K562 (cell line): ENCODE measurements around the gene NFAM1. TPM values are rescaled to one million over a fixed set of nuclear protein-coding genes. Genes with fewer than 3 reads are reported as not detected.

Experiments used
- BRD9 ChIP-seq: fragments of 450-650 bp; IDR thresholded peaks from 2 replicates; pipeline ENCODE4 v1.6.1; 2018; ENCODE audit warnings: low read depth; ENCODE audit not compliant: partially characterized antibody
- CHD4 ChIP-seq: fragments of 200-600 bp; sonication (generic); IDR thresholded peaks from 3 replicates; pipeline ENCODE4 v1.6.1; 2012; ENCODE audit warnings: low read depth, mild to moderate bottlenecking, mixed read lengths, low read length, inconsistent platforms; ENCODE audit not compliant: insufficient read depth, insufficient replicate concordance, poor library complexity, severe bottlenecking
- CSDE1 ChIP-seq, 2 experiments: fragments of 450-650 bp; IDR thresholded peaks; 2 replicates each; pipeline ENCODE4 v1.6.1; 2016; ENCODE audit warnings: mild to moderate bottlenecking in 1 of 2
- ELF4 ChIP-seq: fragments of 450-650 bp; formaldehyde crosslinking; IDR thresholded peaks from 2 replicates; pipeline ENCODE4 v1.4.0; 2022; ENCODE audit warnings: missing genetic modification characterization
- FOXK1 ChIP-seq: sonication (generic); formaldehyde crosslinking; IDR thresholded peaks from 2 replicates; pipeline ENCODE4 v1.8.0; 2022; ENCODE audit warnings: missing genetic modification reagents, mild to moderate bottlenecking, borderline replicate concordance
- HNRNPLL ChIP-seq: fragments of 200-400 bp; formaldehyde crosslinking; IDR thresholded peaks from 2 replicates; pipeline ENCODE4 v1.6.1; 2017; ENCODE audit warnings: low read length, low read depth, mild to moderate bottlenecking; ENCODE audit not compliant: poor library complexity, severe bottlenecking
- JUNB ChIP-seq: fragments of 450-650 bp; formaldehyde crosslinking; conservative IDR thresholded peaks from 2 replicates; pipeline ENCODE4 v1.4.0; 2020; ENCODE audit warnings: mild to moderate bottlenecking
- MXD1 ChIP-seq: fragments of 250-450 bp; sonication (Bioruptor Pico); IDR thresholded peaks from 2 replicates; pipeline ENCODE4 v1.8.0; 2021; ENCODE audit warnings: borderline replicate concordance, mild to moderate bottlenecking, moderate library complexity; ENCODE audit not compliant: poor library complexity, severe bottlenecking
- NR3C1 ChIP-seq: sonication (generic); formaldehyde crosslinking; IDR thresholded peaks from 2 replicates; pipeline ENCODE4 v1.8.1; 2022; ENCODE audit warnings: missing genetic modification reagents
- NR4A1 ChIP-seq, 2 experiments: fragments of 250-450 bp in 1 of 2; fragments of 450-650 bp in 1 of 2; sonication (Bioruptor Pico) in 1 of 2; IDR thresholded peaks; 2 replicates each; pipeline versions ENCODE4 v1.4.0 to v1.6.1; 2016 to 2020; ENCODE audit warnings: mild to moderate bottlenecking in 2 of 2, missing compliant biosample characterization in 1 of 2, missing genetic modification characterization in 1 of 2, moderate library complexity in 1 of 2
- SMC3 ChIP-seq: conservative IDR thresholded peaks from 2 replicates; pipeline ENCODE4 v1.6.1; 2011; ENCODE audit warnings: low read depth, low read length, improper control_type of control experiment; ENCODE audit not compliant: insufficient read depth
- ZNF24 ChIP-seq: fragments of 450-650 bp; IDR thresholded peaks from 2 replicates; pipeline ENCODE4 v1.6.1; 2016
- polyA plus RNA-seq, 8 experiments: library from polyadenylated mRNA; depleted of rRNA in 4 of 8; stranded (reverse) in 5 of 8; unstranded in 3 of 8; fragments of >200 nt; fragmentation: Nextera tagmentation in 2 of 8; fragmentation: Illumina TruSeq in 1 of 8; extraction: Ambion mirVana in 2 of 8; extraction: Trizol in 1 of 8; gene quantifications; 2 replicates each; pipeline versions ENCODE4 v1.2.1 to v1.2.3, GENCODE V29; 2011 to 2014; ENCODE audit warnings: inconsistent platforms in 1 of 8, missing spikeins in 1 of 8
- total RNA-seq, 7 experiments: library from RNA; depleted of rRNA in 6 of 7; stranded (reverse); fragments of >200 nt in 6 of 7; fragmentation: Illumina TruSeq in 2 of 7; extraction: Trizol in 2 of 7; gene quantifications; 2 replicates each; pipeline versions ENCODE4 v1.2.1 to v1.2.3, GENCODE V29; 2011 to 2021; ENCODE audit warnings: low replicate concordance in 1 of 7
- TF ChIP-seq, protein P1 (sequence below): fragments of 450-650 bp; IDR thresholded peaks from 2 replicates; pipeline ENCODE4 v1.6.1; 2016; ENCODE audit warnings: low read depth
- TF ChIP-seq, protein P2 (sequence below): fragments of 450-650 bp; IDR thresholded peaks from 2 replicates; pipeline ENCODE4 v1.6.1; 2017; ENCODE audit warnings: mild to moderate bottlenecking, moderate library complexity
- TF ChIP-seq, protein P3 (sequence below): fragments of 250-450 bp; sonication (Bioruptor Pico); IDR thresholded peaks from 2 replicates; pipeline ENCODE4 v1.5.1; 2021; ENCODE audit warnings: mild to moderate bottlenecking

The NFAM1 gene
- total and polyA plus RNA-seq, 9 of the 15 experiments (the other 6 are each of a cell fraction or from before 2014, with no cell fraction given): 0.01 to 0.18 (median 0.03) TPM; not detected in 5

GRCh38 chr22:42437488-42438292 is 5.5 kb upstream of the NFAM1 start (continued):
- TF ChIP-seq, protein P1, sequence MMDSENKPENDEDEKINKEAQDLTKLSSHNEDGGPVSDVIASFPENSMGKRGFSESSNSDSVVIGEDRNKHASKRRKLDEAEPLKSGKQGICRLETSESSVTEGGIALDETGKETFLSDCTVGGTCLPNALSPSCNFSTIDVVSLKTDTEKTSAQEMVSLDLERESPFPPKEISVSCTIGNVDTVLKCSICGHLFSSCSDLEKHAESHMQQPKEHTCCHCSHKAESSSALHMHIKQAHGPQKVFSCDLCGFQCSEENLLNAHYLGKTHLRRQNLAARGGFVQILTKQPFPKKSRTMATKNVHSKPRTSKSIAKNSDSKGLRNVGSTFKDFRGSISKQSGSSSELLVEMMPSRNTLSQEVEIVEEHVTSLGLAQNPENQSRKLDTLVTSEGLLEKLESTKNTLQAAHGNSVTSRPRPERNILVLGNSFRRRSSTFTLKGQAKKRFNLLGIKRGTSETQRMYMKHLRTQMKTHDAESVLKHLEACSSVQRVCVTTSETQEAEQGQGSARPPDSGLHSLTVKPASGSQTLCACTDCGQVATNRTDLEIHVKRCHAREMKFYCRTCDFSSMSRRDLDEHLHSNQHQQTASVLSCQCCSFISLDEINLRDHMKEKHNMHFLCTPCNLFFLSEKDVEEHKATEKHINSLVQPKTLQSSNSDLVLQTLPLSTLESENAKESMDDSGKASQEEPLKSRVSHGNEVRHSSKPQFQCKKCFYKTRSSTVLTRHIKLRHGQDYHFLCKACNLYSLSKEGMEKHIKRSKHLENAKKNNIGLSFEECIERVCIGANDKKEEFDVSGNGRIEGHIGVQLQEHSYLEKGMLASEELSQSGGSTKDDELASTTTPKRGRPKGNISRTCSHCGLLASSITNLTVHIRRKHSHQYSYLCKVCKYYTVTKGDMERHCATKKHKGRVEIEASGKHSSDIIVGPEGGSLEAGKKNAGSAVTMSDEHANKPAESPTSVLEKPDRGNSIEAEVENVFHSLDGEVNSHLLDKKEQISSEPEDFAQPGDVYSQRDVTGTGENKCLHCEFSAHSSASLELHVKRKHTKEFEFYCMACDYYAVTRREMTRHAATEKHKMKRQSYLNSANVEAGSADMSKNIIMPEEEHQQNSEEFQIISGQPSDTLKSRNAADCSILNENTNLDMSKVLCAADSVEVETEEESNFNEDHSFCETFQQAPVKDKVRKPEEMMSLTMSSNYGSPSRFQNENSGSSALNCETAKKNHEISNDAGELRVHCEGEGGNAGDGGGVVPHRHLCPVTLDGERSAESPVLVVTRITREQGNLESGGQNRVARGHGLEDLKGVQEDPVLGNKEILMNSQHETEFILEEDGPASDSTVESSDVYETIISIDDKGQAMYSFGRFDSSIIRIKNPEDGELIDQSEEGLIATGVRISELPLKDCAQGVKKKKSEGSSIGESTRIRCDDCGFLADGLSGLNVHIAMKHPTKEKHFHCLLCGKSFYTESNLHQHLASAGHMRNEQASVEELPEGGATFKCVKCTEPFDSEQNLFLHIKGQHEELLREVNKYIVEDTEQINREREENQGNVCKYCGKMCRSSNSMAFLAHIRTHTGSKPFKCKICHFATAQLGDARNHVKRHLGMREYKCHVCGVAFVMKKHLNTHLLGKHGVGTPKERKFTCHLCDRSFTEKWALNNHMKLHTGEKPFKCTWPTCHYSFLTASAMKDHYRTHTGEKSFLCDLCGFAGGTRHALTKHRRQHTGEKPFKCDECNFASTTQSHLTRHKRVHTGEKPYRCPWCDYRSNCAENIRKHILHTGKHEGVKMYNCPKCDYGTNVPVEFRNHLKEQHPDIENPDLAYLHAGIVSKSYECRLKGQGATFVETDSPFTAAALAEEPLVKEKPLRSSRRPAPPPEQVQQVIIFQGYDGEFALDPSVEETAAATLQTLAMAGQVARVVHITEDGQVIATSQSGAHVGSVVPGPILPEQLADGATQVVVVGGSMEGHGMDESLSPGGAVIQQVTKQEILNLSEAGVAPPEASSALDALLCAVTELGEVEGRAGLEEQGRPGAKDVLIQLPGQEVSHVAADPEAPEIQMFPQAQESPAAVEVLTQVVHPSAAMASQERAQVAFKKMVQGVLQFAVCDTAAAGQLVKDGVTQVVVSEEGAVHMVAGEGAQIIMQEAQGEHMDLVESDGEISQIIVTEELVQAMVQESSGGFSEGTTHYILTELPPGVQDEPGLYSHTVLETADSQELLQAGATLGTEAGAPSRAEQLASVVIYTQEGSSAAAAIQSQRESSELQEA: no peak
- TF ChIP-seq ELF4 (CRISPR knock-in tag) (no peak), NR3C1 (CRISPR knock-in tag) (no peak), BRD9 (no peak), ZNF24 (no peak), CHD4 (no peak), FOXK1 (no peak), MXD1 (CRISPR knock-in tag) (no peak), NR4A1 (CRISPR knock-in tag; IDR thresholded peaks at IDR 0.05) (no peak), NR4A1 (tag; IDR thresholded peaks at IDR 0.05) (no peak), CSDE1 (IDR thresholded peaks at IDR 0.05) (no peak), HNRNPLL (no peak), SMC3 (peak; percentile 94), JUNB (no peak)
- TF ChIP-seq, protein P2, sequence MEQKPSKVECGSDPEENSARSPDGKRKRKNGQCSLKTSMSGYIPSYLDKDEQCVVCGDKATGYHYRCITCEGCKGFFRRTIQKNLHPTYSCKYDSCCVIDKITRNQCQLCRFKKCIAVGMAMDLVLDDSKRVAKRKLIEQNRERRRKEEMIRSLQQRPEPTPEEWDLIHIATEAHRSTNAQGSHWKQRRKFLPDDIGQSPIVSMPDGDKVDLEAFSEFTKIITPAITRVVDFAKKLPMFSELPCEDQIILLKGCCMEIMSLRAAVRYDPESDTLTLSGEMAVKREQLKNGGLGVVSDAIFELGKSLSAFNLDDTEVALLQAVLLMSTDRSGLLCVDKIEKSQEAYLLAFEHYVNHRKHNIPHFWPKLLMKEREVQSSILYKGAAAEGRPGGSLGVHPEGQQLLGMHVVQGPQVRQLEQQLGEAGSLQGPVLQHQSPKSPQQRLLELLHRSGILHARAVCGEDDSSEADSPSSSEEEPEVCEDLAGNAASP: no peak
- TF ChIP-seq, protein P3, sequence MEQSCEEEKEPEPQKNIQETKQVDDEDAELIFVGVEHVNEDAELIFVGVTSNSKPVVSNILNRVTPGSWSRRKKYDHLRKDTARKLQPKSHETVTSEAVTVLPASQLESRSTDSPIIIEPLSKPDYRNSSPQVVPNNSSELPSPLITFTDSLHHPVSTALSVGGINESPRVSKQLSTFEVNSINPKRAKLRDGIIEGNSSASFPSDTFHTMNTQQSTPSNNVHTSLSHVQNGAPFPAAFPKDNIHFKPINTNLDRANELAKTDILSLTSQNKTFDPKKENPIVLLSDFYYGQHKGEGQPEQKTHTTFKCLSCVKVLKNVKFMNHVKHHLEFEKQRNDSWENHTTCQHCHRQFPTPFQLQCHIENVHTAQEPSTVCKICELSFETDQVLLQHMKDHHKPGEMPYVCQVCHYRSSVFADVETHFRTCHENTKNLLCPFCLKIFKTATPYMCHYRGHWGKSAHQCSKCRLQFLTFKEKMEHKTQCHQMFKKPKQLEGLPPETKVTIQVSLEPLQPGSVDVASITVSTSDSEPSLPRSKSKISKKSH (CRISPR knock-in tag): no peak
